T-helper 9 cell (primary cell): ENCODE results near the gene KIF9.
"Not testable (repeated sequence)": the region's sequence is repeated elsewhere in the genome, so short reads cannot be mapped to it uniquely, and the experiment has no call there.

Source experiments
- DNase-seq: peaks from one replicate; pipeline ENCODE4 v3.0.0-alpha.2; 2020
- total RNA-seq, 2 donors: gene quantifications; one replicate each; lab custom pipeline; 2026; lab: John Stamatoyannopoulos, UW

Gene KIF9, protein sequence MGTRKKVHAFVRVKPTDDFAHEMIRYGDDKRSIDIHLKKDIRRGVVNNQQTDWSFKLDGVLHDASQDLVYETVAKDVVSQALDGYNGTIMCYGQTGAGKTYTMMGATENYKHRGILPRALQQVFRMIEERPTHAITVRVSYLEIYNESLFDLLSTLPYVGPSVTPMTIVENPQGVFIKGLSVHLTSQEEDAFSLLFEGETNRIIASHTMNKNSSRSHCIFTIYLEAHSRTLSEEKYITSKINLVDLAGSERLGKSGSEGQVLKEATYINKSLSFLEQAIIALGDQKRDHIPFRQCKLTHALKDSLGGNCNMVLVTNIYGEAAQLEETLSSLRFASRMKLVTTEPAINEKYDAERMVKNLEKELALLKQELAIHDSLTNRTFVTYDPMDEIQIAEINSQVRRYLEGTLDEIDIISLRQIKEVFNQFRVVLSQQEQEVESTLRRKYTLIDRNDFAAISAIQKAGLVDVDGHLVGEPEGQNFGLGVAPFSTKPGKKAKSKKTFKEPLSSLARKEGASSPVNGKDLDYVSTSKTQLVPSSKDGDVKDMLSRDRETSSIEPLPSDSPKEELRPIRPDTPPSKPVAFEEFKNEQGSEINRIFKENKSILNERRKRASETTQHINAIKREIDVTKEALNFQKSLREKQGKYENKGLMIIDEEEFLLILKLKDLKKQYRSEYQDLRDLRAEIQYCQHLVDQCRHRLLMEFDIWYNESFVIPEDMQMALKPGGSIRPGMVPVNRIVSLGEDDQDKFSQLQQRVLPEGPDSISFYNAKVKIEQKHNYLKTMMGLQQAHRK
- total RNA-seq = 2.3 to 7.7 reads per million in 2 donors

- peak; percentile 96 for DNase-seq
Observed at GRCh38 chr3:47282424-47283192, at the start of gene KIF9, which contains the start of gene KLHL18. Gene KIF9, minus strand, starts transcription at chr3:47282799. Its CDS starts 5,425 bp downstream, at chr3:47277374. Gene KLHL18, plus strand, starts transcription at chr3:47282944. Its CDS starts 22 bp downstream, at chr3:47282966.

DNA sequence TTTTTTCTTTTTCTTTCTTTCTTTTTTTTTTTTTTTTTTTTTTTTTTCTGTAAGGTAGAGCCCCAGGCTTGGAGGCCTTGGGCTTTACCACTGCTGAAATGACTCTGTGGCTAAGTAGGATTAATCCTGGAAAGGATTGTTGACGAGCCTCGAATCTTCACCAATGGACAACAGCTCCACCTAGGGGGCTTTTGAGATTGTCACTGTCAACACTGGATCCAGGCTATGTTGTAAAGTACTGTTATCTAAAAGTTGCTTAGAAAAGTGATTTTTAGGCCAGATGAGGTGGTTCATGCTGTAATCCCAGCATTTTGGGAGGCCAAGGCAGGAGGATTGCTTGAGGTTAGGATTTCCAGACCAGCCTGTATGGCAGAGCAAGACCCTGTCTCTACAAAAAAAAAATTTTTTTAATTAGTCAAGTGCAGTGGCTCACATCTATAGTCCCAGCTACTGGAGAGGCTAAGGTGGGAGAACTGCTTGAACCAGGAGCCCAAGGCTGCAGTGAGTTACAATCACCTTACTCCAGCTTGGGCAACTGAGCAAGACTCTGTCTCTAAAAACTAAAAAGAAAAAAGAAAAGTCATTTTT lies 41.8 kb upstream of the KIF9 start:
- peak; percentile 27 for DNase-seq

DNA sequence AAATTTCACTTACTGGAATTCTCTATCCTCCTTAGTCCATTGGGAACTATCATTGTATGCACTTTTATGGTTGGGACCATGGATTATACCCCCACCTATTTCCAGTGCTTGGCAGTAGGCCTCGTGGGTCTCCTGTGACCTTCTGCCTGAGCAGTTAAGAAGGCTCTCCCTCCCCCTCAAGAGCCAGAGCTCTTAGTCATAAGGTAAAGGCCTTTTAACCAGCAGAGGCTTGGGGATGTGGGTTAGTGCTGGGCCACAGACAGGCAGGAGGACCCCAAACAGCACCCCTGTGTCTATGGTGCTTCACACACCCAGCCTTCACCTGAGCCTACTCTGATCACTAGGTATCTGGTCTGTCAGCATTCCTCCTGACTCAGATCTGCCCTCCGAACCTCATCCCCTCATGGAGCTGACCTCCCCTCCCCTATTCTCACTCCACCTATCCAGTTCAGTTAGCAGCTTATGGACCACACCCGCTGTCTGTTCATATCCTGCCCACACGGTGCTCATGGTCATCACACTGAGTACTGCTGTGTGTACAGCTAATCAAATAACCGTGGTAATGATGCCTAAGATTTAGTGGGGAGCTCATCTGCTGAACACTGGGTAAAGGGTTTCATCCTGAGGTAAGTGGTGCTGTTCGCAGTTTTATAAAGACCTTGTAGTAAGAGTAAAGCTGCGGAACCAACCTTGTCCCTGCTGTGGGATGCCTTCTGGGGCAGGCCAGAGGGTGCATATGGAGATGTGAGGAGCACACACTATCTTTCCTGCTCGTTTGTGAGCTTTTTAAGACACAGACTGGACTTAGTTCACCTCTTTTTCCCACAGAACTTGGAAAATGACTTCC lies 41.1 kb upstream of the KIF9 start:
- DNase-seq = no peak

DNA sequence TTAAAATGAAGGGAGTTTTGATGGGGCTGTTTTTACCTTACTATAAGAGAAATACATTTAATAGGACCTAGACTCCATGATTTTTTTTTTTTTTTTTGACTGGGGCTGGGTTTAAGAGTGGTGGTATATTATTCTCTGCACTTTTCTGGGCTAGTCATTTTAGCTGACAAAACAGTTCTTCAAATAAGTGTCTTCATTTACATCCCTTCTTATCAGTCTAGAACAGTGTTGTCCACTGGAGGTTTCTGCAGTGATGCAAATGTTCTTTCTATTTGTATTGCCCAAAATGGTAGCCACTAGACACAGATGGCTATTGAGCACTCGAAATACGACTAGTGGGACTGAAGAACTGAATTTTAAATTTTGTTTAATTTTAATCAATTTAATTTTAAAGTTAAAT lies 37.4 kb upstream of the KIF9 start:
- no peak for DNase-seq

DNA sequence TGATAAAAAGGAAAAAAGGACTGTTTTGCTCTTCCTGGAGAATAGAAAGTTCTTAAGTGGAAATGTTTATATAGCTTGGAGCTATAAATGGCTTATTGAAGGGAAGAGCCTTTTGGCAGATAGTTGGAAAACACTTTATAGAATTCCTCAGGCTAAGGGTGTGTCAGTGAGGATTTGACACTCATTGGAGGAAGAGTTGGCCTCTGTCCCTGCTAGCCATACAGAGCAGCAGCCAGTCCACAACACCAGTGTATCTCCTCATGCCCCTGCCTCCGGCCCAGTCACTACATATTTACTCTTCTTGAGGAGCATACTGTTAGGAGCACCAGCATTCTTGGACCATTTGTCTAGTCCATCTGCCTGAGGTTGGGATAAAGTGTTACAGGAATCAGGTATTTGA lies 36.3 kb upstream of the KIF9 start:
- DNase-seq = no peak

GRCh38 chr3:47316151-47316550 lies 33.6 kb upstream of the KIF9 start:
- DNase-seq = not testable (repeated sequence)

- DNase-seq = no peak
Observed at GRCh38 chr3:47315069-47315647, 32.6 kb upstream of the KIF9 start.

DNA sequence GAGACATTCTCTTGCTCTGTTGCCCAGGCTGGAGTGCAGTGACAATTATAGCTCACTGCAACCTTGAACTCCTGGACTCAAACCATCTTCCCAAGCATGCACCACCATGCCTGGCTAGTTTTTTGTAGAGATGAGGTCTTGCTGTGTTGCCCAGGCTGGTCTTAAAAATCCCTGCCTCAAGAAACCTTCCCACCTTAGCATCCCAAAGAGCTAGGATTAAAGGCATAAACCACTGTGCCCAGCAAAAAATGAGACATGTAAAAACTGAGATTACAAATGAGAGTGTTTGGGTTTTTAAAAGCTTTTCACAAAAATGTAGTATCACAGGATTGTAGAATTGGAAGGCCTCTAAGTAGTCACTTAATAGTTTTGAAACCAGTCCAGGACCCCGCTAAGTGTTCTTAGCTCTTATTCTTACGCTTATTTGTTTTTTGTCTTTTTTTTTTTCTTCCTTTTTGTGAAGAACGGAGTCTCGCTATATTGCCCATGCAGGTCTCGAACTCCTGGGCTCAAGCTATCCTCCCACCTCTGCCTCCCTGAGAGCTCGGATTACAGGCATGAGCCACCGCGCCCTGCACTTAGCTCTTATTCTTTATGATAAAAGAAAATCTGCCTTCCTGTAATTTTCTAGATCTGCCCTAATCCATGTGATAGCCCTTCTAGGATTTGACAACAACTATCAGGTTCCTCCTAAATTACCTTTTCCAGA lies 31.6 kb upstream of the KIF9 start:
- no peak for DNase-seq

DNA sequence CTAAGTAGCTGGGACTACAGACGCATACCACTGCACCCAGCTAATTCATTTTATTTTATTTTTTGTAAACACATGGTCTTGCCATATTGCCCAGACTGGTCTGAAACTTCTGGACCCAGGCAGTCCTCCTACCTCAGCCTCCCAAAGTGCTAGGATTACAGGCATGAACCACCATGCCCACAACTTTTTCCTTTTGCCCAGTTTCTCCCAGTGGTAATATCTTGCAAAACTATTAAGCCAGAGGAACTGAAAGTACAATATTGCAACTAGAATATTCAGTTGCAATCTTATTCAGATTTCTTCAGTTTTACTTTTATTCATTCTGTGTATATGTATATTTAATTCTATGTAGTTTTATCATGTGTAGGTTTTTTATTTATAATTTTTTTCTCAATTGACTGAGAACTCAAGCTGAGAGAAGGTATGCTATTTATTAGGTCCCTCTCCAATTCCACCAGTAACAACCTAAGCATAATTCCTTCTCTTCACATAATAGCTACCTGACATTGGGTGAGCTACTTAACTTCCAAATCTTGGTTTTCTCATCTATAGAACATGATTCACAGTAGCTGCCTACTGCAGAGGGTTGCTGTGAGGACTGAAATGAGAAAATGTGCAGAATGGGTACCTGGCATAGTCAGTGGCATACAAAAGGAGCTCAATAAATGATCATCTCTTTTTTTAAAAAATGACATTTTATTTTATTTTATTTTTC lies 30.9 kb upstream of the KIF9 start:
- DNase-seq = no peak

GRCh38 chr3:47310391-47310790 lies 27.8 kb upstream of the KIF9 start:
- DNase-seq = no peak

DNA sequence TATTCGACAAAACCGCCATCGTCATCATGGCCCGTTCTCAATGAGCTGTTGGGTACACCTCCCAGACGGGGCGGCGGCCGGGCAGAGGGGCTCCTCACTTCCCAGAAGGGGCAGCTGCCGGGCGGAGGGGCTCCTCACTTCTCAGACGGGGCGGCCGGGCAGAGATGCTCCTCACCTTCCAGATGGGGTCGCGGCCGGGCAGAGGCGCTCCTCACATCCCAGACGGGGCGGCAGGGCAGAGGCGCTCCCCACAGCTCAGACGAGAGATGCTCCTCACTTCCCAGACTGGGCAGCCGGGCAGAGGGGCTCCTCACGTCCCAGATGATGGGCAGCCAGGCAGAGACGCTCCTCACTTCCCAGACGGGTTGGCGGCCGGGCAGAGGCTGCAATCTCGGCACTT lies 26.6 kb upstream of the KIF9 start:
- DNase-seq = not testable (repeated sequence)

GRCh38 chr3:47306022-47306421 lies 23.4 kb upstream of the KIF9 start:
- DNase-seq = no peak

- DNase-seq = no peak
Observed at GRCh38 chr3:47301456-47301855, 18.9 kb upstream of the KIF9 start.

DNA sequence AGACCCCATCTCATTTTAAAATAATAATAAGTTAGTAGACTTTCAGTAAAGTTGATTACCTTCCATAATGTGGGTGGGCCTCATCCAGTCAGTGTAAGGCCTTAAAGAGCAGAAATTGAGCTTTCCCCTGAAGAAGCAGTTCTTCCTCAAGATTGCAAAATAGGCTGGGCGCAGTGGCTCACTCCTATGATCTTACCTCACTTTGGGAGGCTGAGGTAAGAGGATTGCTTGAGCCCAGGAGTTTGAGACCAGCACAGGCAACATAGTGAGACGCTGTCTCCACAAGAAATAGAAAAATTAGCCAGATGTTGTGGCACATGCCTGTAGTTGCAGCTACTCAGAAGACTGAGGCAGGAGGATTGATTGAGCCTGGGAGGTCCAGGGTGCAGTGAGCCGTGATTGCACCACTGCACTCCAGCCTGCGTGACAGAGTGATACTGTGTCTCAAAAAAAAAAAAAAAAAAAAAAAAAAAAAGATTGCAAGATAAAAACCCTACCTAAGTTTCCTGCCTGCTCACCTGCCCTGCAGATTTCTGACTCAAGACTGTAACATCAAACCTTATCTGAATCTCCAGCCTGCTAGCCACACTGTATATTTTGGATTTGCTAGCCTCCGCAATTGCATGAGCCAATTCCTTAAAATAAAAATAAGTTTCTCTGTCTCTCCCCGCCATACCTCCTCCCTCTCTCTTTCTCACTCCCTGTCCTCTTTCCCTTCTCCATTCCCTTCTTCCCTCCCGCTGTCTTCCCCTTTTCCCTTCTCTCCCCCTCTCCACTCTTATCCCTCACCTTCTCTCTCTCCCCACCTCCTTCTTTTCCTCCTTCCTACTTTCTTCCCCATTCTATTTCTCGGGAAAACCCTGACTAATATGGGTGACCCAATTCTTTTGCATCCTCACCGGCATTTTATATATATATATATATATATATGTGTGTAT lies 17.1 kb upstream of the KIF9 start:
- DNase-seq = no peak

DNA sequence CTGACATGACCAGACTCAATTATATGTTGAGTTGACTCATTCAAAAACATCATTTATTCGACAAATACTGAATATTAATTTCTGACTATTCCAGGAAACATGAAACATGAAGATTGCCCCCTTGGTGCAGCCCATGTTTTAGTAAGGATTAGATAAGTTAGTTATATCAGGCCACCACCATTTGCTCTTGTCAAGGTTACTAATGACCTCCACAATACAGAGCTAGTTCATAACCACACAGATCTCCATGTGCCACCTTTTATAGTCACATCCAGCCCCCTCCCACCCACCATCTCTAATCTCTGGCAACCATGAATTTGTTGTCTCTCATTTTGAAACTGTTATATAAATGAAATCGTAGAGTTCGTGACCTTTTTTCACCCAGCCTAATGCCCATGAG lies 15.8 kb upstream of the KIF9 start:
- no peak for DNase-seq

DNA sequence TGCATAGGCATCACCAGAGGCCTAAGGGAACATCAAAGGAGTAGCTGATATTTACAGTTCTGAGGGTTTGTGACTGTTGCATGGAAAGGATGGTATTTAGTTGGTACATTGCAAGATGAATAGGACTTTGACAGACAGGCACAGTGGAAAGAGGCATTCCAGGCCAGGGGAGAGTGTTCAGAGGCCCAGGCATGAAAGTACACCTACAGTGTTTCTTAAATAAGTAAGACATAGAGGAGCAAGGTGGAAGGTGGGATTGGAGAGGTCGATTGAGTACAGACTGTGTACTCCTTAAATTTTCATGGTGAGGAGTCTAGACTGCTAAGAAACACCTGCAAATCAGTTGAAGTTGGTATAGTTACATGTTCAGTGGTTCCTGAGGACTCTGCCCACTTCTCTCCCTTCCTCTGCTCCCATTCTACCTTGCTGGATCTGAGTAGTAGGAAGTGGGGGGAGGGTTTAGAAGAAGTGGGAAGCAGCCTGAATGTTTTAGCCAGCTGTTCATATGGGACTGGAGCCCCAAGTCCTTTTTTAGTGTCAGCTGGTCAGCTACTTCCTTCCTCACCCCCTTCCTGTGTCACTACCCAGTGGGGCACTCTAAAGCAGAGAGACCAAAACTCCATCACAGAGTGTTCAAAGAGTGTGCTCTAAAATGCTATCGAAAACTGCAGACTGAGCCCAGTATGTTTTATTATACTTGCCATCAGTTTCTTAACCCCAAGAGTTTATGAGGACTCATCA lies 14.1 kb upstream of the KIF9 start:
- DNase-seq = no peak

- no peak for DNase-seq
Observed at GRCh38 chr3:47295976-47296375, 13.4 kb upstream of the KIF9 start.

DNA sequence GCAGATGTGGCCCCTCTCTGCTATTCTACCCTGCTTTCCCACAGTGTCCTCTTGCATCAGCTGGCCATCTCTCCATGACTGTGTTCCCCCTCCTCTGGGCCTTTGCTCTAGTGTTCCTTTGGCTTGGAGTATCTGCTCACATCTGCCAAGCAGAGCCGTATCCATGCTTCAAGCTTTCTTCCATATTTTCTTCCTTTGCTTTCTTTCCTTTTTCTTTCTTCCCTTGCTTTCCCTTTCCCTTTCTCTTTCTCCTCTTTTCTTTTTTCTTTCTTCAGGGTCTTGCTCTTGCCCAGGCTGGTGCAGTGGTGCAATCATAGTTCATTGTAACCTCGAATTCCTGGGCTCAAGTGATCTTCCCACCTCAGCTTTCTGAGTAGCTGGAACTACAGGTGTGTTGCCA lies 12.7 kb upstream of the KIF9 start:
- no peak for DNase-seq
